ENCODE results near the gene HELZ.

DNA sequence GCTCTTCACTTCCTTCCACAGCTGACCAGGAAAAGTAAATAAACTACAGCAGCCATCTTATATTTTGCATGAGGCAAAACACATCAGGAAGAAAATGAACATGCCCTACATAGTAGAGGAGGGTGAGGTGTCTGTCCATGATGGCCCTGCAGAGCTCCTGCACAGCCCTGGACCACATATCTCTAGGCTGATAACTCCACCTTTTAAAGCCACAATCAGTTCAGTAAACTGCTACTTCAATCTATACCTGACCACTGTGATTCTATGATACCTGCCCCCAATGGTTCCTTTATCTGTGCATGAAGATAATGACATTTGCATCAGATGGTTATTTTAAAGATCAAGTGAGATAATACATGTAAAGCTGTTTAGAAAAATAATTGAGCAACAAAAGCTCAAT, 82.2 kb downstream of the HELZ start:
- TF ChIP-seq GATA2 (IDR thresholded peaks at IDR 0.05; ENCODE audit: low read depth, low read length), result no peak
- no peak for TF ChIP-seq GATA3 (IDR thresholded peaks at IDR 0.05; ENCODE audit: low read depth, low read length)

Measured in SH-SY5Y (cell line).